ENCODE results near the gene EPB41L4B. TPM values are rescaled to one million over a fixed set of nuclear protein-coding genes. Genes with fewer than 3 reads are reported as not detected.

Gene EPB41L4B
- total RNA-seq, 1 experiment from 2014 or later, result 8.1 TPM

GRCh38 chr9:109305801-109306200 is 15.1 kb downstream of the EPB41L4B start:
- Histone ChIP-seq H3K27ac (ENCODE audit: low read depth, low read length) (no peak overlapping the region), H3K4me2 (ENCODE audit: low read length) (no peak overlapping the region), H2AFZ (ENCODE audit: low read depth, low read length, poor library complexity, severe bottlenecking) (no peak overlapping the region), H4K20me1 (ENCODE audit: insufficient read depth) (no peaks in the 10 kb centered on the region), H3K36me3 (ENCODE audit: control insufficient read depth in 1 of 2, insufficient read depth in 2 of 2, low read length in 2 of 2) (no peaks in the 10 kb centered on the region), H3K27me3 (ENCODE audit: insufficient read depth, low read length) (no peaks in the 10 kb centered on the region), H3K9me3 (ENCODE audit: control insufficient read depth in 1 of 2, insufficient read depth in 1 of 2, low read depth in 1 of 2, low read length in 2 of 2) (no peaks in the 10 kb centered on the region), H3K9me2 (ENCODE audit: insufficient read depth) (no peaks in the 10 kb centered on the region), H3K9ac (ENCODE audit: low read length) (no peak overlapping the region), H3K4me1 (ENCODE audit: control insufficient read depth in 1 of 2, insufficient read depth in 2 of 2, low read length in 2 of 2) (peaks cover 14 to 27% of the 10 kb centered on the region in 2 experiments), H3K4me3 (replicated peaks in 1 of 2; ENCODE audit: low read depth in 1 of 2, low read length in 2 of 2) (no peak overlapping the region), H3K79me2 (ENCODE audit: insufficient read depth, low read length) (peaks cover 17% of the 10 kb centered on the region)
- ChIA-PET POLR2A (no interaction called here), CTCF (no interaction called here), RAD21 (ENCODE audit: low non-redundant PET in 1 of 2, low total read pairs in 2 of 2, uncharacterized antibody in 2 of 2, unreplicated experiment in 2 of 2) (no interaction called here)
- intact Hi-C loops (cut with micrococcal nuclease), result no loop called here
- ATAC-seq (no peak), DNase-seq (ENCODE audit: low read depth, low spot score) (no peak)
- TF ChIP-seq RAD21 (IDR thresholded peaks at IDR 0.05; ENCODE audit: low read depth) (no peak), TCF7L2 (IDR thresholded peaks at IDR 0.05; ENCODE audit: borderline replicate concordance, extremely low read depth, insufficient read depth, insufficient read length) (no peak), REST (IDR thresholded peaks at IDR 0.05; ENCODE audit: low read depth) (no peak), ELF1 (IDR thresholded peaks at IDR 0.05; ENCODE audit: borderline replicate concordance, low read depth) (no peak), POLR2A (IDR thresholded peaks at IDR 0.05; ENCODE audit: borderline replicate concordance, extremely low read depth, insufficient read depth, insufficient read length) (no peak), EZH2 (IDR thresholded peaks at IDR 0.05) (no peak), EGR1 (IDR thresholded peaks at IDR 0.05; ENCODE audit: low read depth) (no peak), EZH2phosphoT487 (IDR thresholded peaks at IDR 0.05; ENCODE audit: borderline replicate concordance) (no peak), ZBTB33 (IDR thresholded peaks at IDR 0.05; ENCODE audit: extremely low read depth, insufficient replicate concordance, low read length) (no peak)
- no TSS peak for BruUV-seq (replicated peaks)
